Esophagus squamous epithelium (tissue), 5 donors: ENCODE results near the gene DTX3. TPM values are rescaled to one million over a fixed set of nuclear protein-coding genes. Genes with fewer than 3 reads are reported as not detected.
"Not testable (repeated sequence)": the region's sequence is repeated elsewhere in the genome, so short reads cannot be mapped to it uniquely, and the experiment has no call there.

Experiments
- DNase-seq: peaks from one replicate; lab custom pipeline; 2025; lab: John Stamatoyannopoulos, UW
- H3K27ac ChIP-seq, 4 donors: fragments of 200-600 bp; sonication (generic); one replicate each; pipeline ENCODE4 v1.5.1; 2016 to 2019; ENCODE audit warnings: mild to moderate bottlenecking in 1 of 4
- H3K27me3 ChIP-seq, 4 donors: fragments of 200-600 bp; sonication (generic); 1 replicate in 3 of 4; 2 replicates in 1 of 4; pipeline versions ENCODE4 v1.5.1 to v1.6.0; 2017 to 2021; ENCODE audit warnings: antibody characterized with exemption in 1 of 4
- H3K36me3 ChIP-seq, 3 donors: fragments of 200-600 bp; sonication (generic); one replicate each; pipeline ENCODE4 v1.5.1; 2016 to 2019
- H3K4me1 ChIP-seq, 3 donors: fragments of 200-600 bp; sonication (generic); one replicate each; pipeline ENCODE4 v1.5.1; 2017 to 2019
- H3K4me3 ChIP-seq, 4 donors: fragments of 200-600 bp; sonication (generic); 1 replicate in 3 of 4; 2 replicates in 1 of 4; pipeline ENCODE4 v1.5.1; 2016 to 2019; ENCODE audit warnings: mild to moderate bottlenecking in 2 of 4, moderate library complexity in 1 of 4
- H3K9me3 ChIP-seq, 3 donors: fragments of 200-600 bp; sonication (generic); one replicate each; pipeline ENCODE4 v1.5.1; 2016 to 2019
- POLR2A ChIP-seq, 4 donors: fragments of 450-650 bp; IDR thresholded peaks; one replicate each; pipeline ENCODE4 v1.6.1; 2017; ENCODE audit warnings: antibody characterized with exemption in 4 of 4, mild to moderate bottlenecking in 4 of 4, moderate library complexity in 3 of 4
- WGBS, 2 donors: methylation state at CpG; one replicate each; pipeline ENCODE4 v1.1.5; 2018; 5-methylcytosine and 5-hydroxymethylcytosine counted together
- intact Hi-C: fragments of 100-400 bp; cut with DNase I; formaldehyde crosslinking; loops from one replicate; pipeline ENCODE4 v1.15.0; 2022
- total RNA-seq, 4 donors: library from RNA; depleted of rRNA; stranded (reverse); fragments of >200 nt; gene quantifications; one replicate each; pipeline ENCODE4 v1.1.0, GENCODE V29; 2016
- TF ChIP-seq, protein P1 (sequence below), 6 experiments: fragments of 450-650 bp in 4 of 6; fragments of 200-600 bp in 2 of 6; sonication (generic) in 2 of 6; IDR thresholded peaks; one replicate each; pipeline ENCODE4 v1.5.1; 2016 to 2019; ENCODE audit warnings: antibody characterized with exemption in 6 of 6, mild to moderate bottlenecking in 4 of 6, moderate library complexity in 4 of 6
- donor health status: DM: yes; HTN: yes; CAD: no.

Gene DTX3, protein sequence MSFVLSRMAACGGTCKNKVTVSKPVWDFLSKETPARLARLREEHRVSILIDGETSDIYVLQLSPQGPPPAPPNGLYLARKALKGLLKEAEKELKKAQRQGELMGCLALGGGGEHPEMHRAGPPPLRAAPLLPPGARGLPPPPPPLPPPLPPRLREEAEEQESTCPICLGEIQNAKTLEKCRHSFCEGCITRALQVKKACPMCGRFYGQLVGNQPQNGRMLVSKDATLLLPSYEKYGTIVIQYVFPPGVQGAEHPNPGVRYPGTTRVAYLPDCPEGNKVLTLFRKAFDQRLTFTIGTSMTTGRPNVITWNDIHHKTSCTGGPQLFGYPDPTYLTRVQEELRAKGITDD
- 10 to 100 TPM in 1 of 4 donors, 1 to 10 TPM in 3; 1.6 to 16.6 (median 5.6) TPM for total RNA-seq

GRCh38 chr12:57604454-57604991, at the start of gene DTX3:
Gene DTX3 (plus strand): TSS chr12:57604824. CDS start chr12:57606518, 1,694 bp downstream.
- 2 to 3% methylated on average over 5 to 8 of the region's 36 CpGs for WGBS, 2 donors

GRCh38 chr12:57554897-57555296, 49.7 kb upstream of the DTX3 start:
- no peaks in the 10 kb centered on the region for H3K36me3 ChIP-seq
- TF ChIP-seq POLR2A (IDR thresholded peaks at IDR 0.05): no peak
- TF ChIP-seq, protein P1, sequence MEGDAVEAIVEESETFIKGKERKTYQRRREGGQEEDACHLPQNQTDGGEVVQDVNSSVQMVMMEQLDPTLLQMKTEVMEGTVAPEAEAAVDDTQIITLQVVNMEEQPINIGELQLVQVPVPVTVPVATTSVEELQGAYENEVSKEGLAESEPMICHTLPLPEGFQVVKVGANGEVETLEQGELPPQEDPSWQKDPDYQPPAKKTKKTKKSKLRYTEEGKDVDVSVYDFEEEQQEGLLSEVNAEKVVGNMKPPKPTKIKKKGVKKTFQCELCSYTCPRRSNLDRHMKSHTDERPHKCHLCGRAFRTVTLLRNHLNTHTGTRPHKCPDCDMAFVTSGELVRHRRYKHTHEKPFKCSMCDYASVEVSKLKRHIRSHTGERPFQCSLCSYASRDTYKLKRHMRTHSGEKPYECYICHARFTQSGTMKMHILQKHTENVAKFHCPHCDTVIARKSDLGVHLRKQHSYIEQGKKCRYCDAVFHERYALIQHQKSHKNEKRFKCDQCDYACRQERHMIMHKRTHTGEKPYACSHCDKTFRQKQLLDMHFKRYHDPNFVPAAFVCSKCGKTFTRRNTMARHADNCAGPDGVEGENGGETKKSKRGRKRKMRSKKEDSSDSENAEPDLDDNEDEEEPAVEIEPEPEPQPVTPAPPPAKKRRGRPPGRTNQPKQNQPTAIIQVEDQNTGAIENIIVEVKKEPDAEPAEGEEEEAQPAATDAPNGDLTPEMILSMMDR (IDR thresholded peaks at IDR 0.05): no peak
- intact Hi-C loops: no loop called here
- WGBS, 2 donors: 100% methylated on average over 1 of the region's 1 CpG; no CpG with 5 or more reads in 1 of the 2 donors
- H3K4me1 ChIP-seq: peaks cover 3 to 6% (median 5%) of the 10 kb centered on the region in 3 donors
- no peak for DNase-seq
- H3K27me3 ChIP-seq: peaks cover 0 to 20% (median 0%) of the 10 kb centered on the region in 4 donors
- no peak overlapping the region for H3K4me3 ChIP-seq
- no peaks in the 10 kb centered on the region for H3K9me3 ChIP-seq
- H3K27ac ChIP-seq: no peak overlapping the region

More at GRCh38 chr12:57604454-57604991, at the start of gene DTX3:
- no peak for DNase-seq
- H3K36me3 ChIP-seq: peaks cover 4 to 40% (median 9%) of the 10 kb centered on the region in 3 donors
- H3K27ac ChIP-seq: peak within 1 kb of the TSS; percentile 87 to 99 (median 90)
- intact Hi-C loops: no loop called here
- peaks cover 21 to 34% (median 21%) of the 10 kb centered on the region in 3 donors for H3K4me1 ChIP-seq
- H3K4me3 ChIP-seq: peak within 1 kb of the TSS; percentile 59 to 94 (median 66)
- no peaks in the 10 kb centered on the region for H3K9me3 ChIP-seq
- TF ChIP-seq POLR2A (IDR thresholded peaks at IDR 0.05): no peak
- TF ChIP-seq, protein P1 (IDR thresholded peaks at IDR 0.05): no peak
- peaks cover 0 to 7% (median 0%) of the 10 kb centered on the region in 4 donors for H3K27me3 ChIP-seq

- 75 to 83% methylated on average over 4 of the region's 4 CpGs for WGBS, 2 donors
- no peaks in the 10 kb centered on the region for H3K4me1 ChIP-seq
- no peak overlapping the region for H3K27ac ChIP-seq
- intact Hi-C loops: no loop called here
- H3K36me3 ChIP-seq: no peaks in the 10 kb centered on the region
- no peaks in the 10 kb centered on the region for H3K27me3 ChIP-seq
- DNase-seq: no peak
- no peak for TF ChIP-seq POLR2A (IDR thresholded peaks at IDR 0.05)
- TF ChIP-seq, protein P1 (IDR thresholded peaks at IDR 0.05): no peak
- H3K9me3 ChIP-seq: no peaks in the 10 kb centered on the region
- no peak overlapping the region for H3K4me3 ChIP-seq
Measured at GRCh38 chr12:57558864-57559263, 45.8 kb upstream of the DTX3 start.

DNA sequence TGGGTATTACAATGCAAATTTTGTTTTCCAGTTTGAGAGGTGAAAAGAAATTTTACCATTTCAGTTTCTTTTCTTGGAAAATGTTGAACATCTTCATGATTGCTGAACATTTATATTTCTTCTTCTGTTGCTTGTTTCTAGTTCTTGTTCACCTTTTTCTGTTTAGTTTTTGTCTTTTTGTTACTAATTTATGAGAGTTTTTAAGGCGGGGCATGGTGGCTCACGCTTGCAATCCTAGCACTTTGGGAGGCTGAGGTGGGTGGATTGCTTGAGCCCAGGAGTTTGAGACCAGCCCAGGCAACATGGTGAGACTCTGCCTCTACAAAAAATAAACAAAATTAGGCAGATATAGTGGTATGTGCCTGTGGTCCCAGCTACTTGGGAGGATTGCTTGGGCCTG, 44.1 kb upstream of the DTX3 start:
- no peak for DNase-seq
- Histone ChIP-seq H3K4me3 (no peak overlapping the region), H3K27me3 (no peaks in the 10 kb centered on the region), H3K36me3 (no peaks in the 10 kb centered on the region), H3K27ac (no peak overlapping the region), H3K9me3 (no peaks in the 10 kb centered on the region), H3K4me1 (no peaks in the 10 kb centered on the region)
- intact Hi-C loops: no loop called here
- 85 to 89% methylated on average over 2 of the region's 2 CpGs for WGBS, 2 donors
- TF ChIP-seq POLR2A (IDR thresholded peaks at IDR 0.05): no peak
- TF ChIP-seq, protein P1 (IDR thresholded peaks at IDR 0.05): no peak

DNA sequence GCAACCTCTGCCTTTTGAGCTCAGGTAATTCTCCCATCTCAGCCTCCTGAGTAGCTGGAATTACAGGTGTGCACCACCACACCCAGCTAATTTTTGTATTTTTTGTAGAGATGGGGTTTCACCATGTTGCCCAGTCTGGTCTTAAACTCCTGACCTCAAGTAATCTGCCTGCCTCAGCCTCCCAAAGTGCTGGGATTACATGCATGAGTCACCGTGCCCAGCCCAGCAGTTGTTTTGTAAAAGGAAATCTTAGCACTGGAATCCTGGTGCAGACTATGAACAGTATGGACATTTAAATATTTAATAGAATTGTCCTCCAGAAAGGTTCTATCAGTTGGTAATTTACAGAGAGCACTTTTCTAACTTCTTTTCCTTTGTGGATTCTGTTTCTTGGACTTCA, 43.5 kb upstream of the DTX3 start:
- H3K27ac ChIP-seq, H3K4me1 ChIP-seq, H3K4me3 ChIP-seq, intact Hi-C loops, H3K36me3 ChIP-seq, DNase-seq, H3K27me3 ChIP-seq, H3K9me3 ChIP-seq: not testable (repeated sequence)
- 47 to 50% methylated on average over 1 of the region's 1 CpG for WGBS, 2 donors
